GM23338 (cell line): Measurements from ENCODE around the gene CEP192. TPM values are rescaled to one million over a fixed set of nuclear protein-coding genes. Genes with fewer than 3 reads are reported as not detected.

Experiments
- ATAC-seq: fragments of 200-7000 bp; cut with Tn5 transposase; 3 replicates; pipeline ENCODE4 v1.9.1; 2020
- DNase-seq: peaks from one replicate; pipeline ENCODE4 v3.0.0-alpha.2; 2015; ENCODE audit warnings: low spot score
- H2AFZ ChIP-seq: fragments of 200-600 bp; sonication (generic); 2 replicates; pipeline ENCODE4 v1.8.0; 2016; ENCODE audit warnings: antibody characterized with exemption, mild to moderate bottlenecking, moderate library complexity
- H3F3A ChIP-seq: fragments of 200-600 bp; sonication (generic); replicated peaks from 2 replicates; pipeline ENCODE4 v1.8.0; 2017; ENCODE audit warnings: antibody characterized with exemption, mixed run types, low read depth
- H3K27ac ChIP-seq: fragments of 200-600 bp; sonication (generic); 2 replicates; pipeline ENCODE4 v1.6.1; 2016; ENCODE audit warnings: low read depth
- H3K27me3 ChIP-seq: fragments of 200-600 bp; sonication (generic); 2 replicates; pipeline ENCODE4 v1.8.0; 2016; ENCODE audit warnings: mild to moderate bottlenecking, mixed run types, moderate library complexity; ENCODE audit not compliant: insufficient read depth
- H3K36me3 ChIP-seq: fragments of 200-600 bp; sonication (generic); 2 replicates; pipeline ENCODE4 v1.8.0; 2016; ENCODE audit warnings: mild to moderate bottlenecking; ENCODE audit not compliant: insufficient read depth
- H3K4me1 ChIP-seq: fragments of 200-600 bp; sonication (generic); 2 replicates; pipeline ENCODE4 v1.8.0; 2016; ENCODE audit warnings: mild to moderate bottlenecking, moderate library complexity; ENCODE audit not compliant: insufficient read depth
- H3K4me2 ChIP-seq: fragments of 200-600 bp; sonication (generic); 2 replicates; pipeline ENCODE4 v1.7.1; 2017; ENCODE audit warnings: mixed run types
- H3K4me3 ChIP-seq: fragments of 200-600 bp; sonication (generic); 2 replicates; pipeline ENCODE4 v1.6.1; 2016; ENCODE audit warnings: mixed run types
- H3K79me2 ChIP-seq: fragments of 200-600 bp; sonication (generic); replicated peaks from 2 replicates; pipeline ENCODE4 v1.8.0; 2017; ENCODE audit warnings: mild to moderate bottlenecking; ENCODE audit not compliant: insufficient read depth
- H3K9me2 ChIP-seq: fragments of 200-600 bp; sonication (generic); 2 replicates; pipeline ENCODE4 v1.8.0; 2017; ENCODE audit not compliant: insufficient read depth
- H4K20me1 ChIP-seq: fragments of 200-600 bp; sonication (generic); replicated peaks from 2 replicates; pipeline ENCODE4 v1.8.0; 2017; ENCODE audit warnings: mild to moderate bottlenecking; ENCODE audit not compliant: insufficient read depth
- H3K27ac Mint-ChIP-seq: 2 replicates; pipeline ENCODE4 v1.8.0; 2020; ENCODE audit warnings: inconsistent platforms, mild to moderate bottlenecking, moderate library complexity, mixed read lengths
- H3K27me3 Mint-ChIP-seq: 3 replicates; pipeline ENCODE4 v1.8.0; 2022; ENCODE audit warnings: low read depth, mild to moderate bottlenecking, moderate library complexity, mixed read lengths, inconsistent platforms; ENCODE audit not compliant: insufficient read depth, poor library complexity
- H3K36me3 Mint-ChIP-seq: 3 replicates; pipeline ENCODE4 v1.8.0; 2021; ENCODE audit warnings: low read depth, mild to moderate bottlenecking, inconsistent platforms, moderate library complexity, mixed read lengths
- H3K4me1 Mint-ChIP-seq: 3 replicates; pipeline ENCODE4 v1.8.0; 2020; ENCODE audit warnings: mild to moderate bottlenecking, inconsistent platforms, mixed read lengths
- H3K4me3 Mint-ChIP-seq: 3 replicates; pipeline ENCODE4 v1.8.0; 2021; ENCODE audit warnings: moderate library complexity, mild to moderate bottlenecking, inconsistent platforms, mixed read lengths
- H3K9me3 Mint-ChIP-seq: 3 replicates; pipeline ENCODE4 v1.8.0; 2020; ENCODE audit warnings: moderate library complexity, mild to moderate bottlenecking, inconsistent platforms, mixed read lengths
- CREB1 ChIP-seq: fragments of 250-450 bp; sonication (Bioruptor Pico); IDR thresholded peaks from 2 replicates; pipeline ENCODE4 v1.5.0; 2020; ENCODE audit warnings: low read depth, mild to moderate bottlenecking, moderate library complexity
- CTCF ChIP-seq, 2 experiments: fragments of 200-600 bp in 1 of 2; sonication (generic) in 1 of 2; conservative IDR thresholded peaks; 2 replicates each; pipeline versions ENCODE4 v1.5.1 to v1.6.1; 2016 to 2017; ENCODE audit warnings: antibody characterized with exemption in 2 of 2, low read depth in 2 of 2, mild to moderate bottlenecking in 2 of 2, moderate library complexity in 1 of 2
- ETS1 ChIP-seq: IDR thresholded peaks from 2 replicates; pipeline ENCODE4 v1.6.1; 2016; ENCODE audit warnings: antibody characterized with exemption
- EZH2 ChIP-seq: fragments of 200-600 bp; sonication (generic); IDR thresholded peaks from one replicate; pipeline ENCODE4 v1.8.0; 2017; ENCODE audit warnings: antibody characterized with exemption, mild to moderate bottlenecking, low read depth; ENCODE audit not compliant: unreplicated experiment
- EZH2phosphoT487 ChIP-seq: fragments of 200-600 bp; sonication (generic); IDR thresholded peaks from one replicate; pipeline ENCODE4 v1.8.1; 2018; ENCODE audit warnings: antibody characterized with exemption; ENCODE audit not compliant: unreplicated experiment
- POLR2AphosphoS5 ChIP-seq: IDR thresholded peaks from 2 replicates; pipeline ENCODE4 v1.6.1; 2016; ENCODE audit warnings: antibody characterized with exemption, low read depth
- STAT1 ChIP-seq: IDR thresholded peaks from one replicate; pipeline ENCODE4 v1.6.1; 2016; ENCODE audit warnings: antibody characterized with exemption; ENCODE audit not compliant: unreplicated experiment
- ZNF114 ChIP-seq: fragments of 250-450 bp; sonication (Bioruptor Pico); IDR thresholded peaks from 2 replicates; pipeline ENCODE4 v1.5.0; 2020; ENCODE audit warnings: mild to moderate bottlenecking, moderate library complexity
- ZNF331 ChIP-seq: fragments of 250-450 bp; sonication (Bioruptor Pico); IDR thresholded peaks from 2 replicates; pipeline ENCODE4 v1.5.0; 2020; ENCODE audit warnings: low read depth, mild to moderate bottlenecking, moderate library complexity
- polyA plus RNA-seq: library from polyadenylated mRNA; unstranded; fragments of >200 nt; fragmentation: Nextera tagmentation; extraction: Ambion mirVana; gene quantifications from 2 replicates; pipeline ENCODE4 v1.2.1, GENCODE V29; 2016
- total RNA-seq: library from RNA; depleted of rRNA; stranded (reverse); fragments of >200 nt; shearing (Covaris generic); gene quantifications from 2 replicates; pipeline ENCODE4 v1.2.3, GENCODE V29; 2014
- TF ChIP-seq, protein P1 (sequence below): fragments of 250-450 bp; sonication (Bioruptor Pico); IDR thresholded peaks from 2 replicates; pipeline ENCODE4 v1.5.0; 2020; ENCODE audit warnings: mild to moderate bottlenecking, moderate library complexity

Gene CEP192
- total and polyA plus RNA-seq, 2 experiments from 2014 or later: 15.2 to 30.6 TPM

- no peak overlapping the region for H2AFZ ChIP-seq
- Mint-ChIP-seq H3K9me3 (peaks cover 11% of the 10 kb centered on the region; the same call in 2 of the 3 replicates), H3K4me1 (peaks cover 12% of the 10 kb centered on the region; the same call in 2 of the 3 replicates), H3K27ac (no peak overlapping the region), H3K36me3 (peaks cover 11% of the 10 kb centered on the region; the same call in 2 of the 3 replicates), H3K4me3 (no peak overlapping the region), H3K27me3 (peaks cover 23% of the 10 kb centered on the region)
- ATAC-seq: no peak
- TF ChIP-seq STAT1 (no peak), POLR2AphosphoS5 (no peak), EZH2phosphoT487 (no peak), ZNF114 (CRISPR knock-in tag) (no peak), ZNF331 (CRISPR knock-in tag) (no peak), CREB1 (CRISPR knock-in tag) (no peak), CTCF (conservative IDR thresholded peaks at IDR 0.05; ENCODE audit: low read depth in 2 of 2) (no peak), EZH2 (no peak), ETS1 (no peak)
- TF ChIP-seq, protein P1, sequence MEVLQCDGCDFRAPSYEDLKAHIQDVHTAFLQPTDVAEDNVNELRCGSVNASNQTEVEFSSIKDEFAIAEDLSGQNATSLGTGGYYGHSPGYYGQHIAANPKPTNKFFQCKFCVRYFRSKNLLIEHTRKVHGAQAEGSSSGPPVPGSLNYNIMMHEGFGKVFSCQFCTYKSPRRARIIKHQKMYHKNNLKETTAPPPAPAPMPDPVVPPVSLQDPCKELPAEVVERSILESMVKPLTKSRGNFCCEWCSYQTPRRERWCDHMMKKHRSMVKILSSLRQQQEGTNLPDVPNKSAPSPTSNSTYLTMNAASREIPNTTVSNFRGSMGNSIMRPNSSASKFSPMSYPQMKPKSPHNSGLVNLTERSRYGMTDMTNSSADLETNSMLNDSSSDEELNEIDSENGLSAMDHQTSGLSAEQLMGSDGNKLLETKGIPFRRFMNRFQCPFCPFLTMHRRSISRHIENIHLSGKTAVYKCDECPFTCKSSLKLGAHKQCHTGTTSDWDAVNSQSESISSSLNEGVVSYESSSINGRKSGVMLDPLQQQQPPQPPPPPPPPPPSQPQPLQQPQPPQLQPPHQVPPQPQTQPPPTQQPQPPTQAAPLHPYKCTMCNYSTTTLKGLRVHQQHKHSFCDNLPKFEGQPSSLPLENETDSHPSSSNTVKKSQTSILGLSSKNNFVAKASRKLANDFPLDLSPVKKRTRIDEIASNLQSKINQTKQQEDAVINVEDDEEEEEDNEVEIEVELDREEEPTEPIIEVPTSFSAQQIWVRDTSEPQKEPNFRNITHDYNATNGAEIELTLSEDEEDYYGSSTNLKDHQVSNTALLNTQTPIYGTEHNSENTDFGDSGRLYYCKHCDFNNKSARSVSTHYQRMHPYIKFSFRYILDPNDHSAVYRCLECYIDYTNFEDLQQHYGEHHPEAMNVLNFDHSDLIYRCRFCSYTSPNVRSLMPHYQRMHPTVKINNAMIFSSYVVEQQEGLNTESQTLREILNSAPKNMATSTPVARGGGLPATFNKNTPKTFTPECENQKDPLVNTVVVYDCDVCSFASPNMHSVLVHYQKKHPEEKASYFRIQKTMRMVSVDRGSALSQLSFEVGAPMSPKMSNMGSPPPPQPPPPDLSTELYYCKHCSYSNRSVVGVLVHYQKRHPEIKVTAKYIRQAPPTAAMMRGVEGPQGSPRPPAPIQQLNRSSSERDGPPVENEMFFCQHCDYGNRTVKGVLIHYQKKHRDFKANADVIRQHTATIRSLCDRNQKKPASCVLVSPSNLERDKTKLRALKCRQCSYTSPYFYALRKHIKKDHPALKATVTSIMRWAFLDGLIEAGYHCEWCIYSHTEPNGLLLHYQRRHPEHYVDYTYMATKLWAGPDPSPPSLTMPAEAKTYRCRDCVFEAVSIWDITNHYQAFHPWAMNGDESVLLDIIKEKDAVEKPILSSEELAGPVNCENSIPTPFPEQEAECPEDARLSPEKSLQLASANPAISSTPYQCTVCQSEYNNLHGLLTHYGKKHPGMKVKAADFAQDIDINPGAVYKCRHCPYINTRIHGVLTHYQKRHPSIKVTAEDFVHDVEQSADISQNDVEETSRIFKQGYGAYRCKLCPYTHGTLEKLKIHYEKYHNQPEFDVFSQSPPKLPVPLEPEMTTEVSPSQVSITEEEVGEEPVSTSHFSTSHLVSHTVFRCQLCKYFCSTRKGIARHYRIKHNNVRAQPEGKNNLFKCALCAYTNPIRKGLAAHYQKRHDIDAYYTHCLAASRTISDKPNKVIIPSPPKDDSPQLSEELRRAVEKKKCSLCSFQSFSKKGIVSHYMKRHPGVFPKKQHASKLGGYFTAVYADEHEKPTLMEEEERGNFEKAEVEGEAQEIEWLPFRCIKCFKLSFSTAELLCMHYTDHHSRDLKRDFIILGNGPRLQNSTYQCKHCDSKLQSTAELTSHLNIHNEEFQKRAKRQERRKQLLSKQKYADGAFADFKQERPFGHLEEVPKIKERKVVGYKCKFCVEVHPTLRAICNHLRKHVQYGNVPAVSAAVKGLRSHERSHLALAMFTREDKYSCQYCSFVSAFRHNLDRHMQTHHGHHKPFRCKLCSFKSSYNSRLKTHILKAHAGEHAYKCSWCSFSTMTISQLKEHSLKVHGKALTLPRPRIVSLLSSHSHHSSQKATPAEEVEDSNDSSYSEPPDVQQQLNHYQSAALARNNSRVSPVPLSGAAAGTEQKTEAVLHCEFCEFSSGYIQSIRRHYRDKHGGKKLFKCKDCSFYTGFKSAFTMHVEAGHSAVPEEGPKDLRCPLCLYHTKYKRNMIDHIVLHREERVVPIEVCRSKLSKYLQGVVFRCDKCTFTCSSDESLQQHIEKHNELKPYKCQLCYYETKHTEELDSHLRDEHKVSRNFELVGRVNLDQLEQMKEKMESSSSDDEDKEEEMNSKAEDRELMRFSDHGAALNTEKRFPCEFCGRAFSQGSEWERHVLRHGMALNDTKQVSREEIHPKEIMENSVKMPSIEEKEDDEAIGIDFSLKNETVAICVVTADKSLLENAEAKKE (CRISPR knock-in tag): no peak
- H3K4me3 ChIP-seq: no peak overlapping the region
- no peak for DNase-seq
- no peak overlapping the region for H3K27ac ChIP-seq
- H3K79me2 ChIP-seq: peaks cover 12% of the 10 kb centered on the region
- 0 out of 2 replicates have a peak, but pooled peaks cover 3% of the 10 kb centered on the region for H3K9me2 ChIP-seq
- 0 out of 2 replicates have a peak, but pooled peaks cover 2% of the 10 kb centered on the region for H4K20me1 ChIP-seq
- peaks cover 5% of the 10 kb centered on the region; the same call in 1 of the 2 replicates for H3K4me1 ChIP-seq
- no peaks in the 10 kb centered on the region for H3K36me3 ChIP-seq
- no peaks in the 10 kb centered on the region for H3K27me3 ChIP-seq
- H3F3A ChIP-seq: peaks cover 12% of the 10 kb centered on the region; the same call in 1 of the 2 replicates
- no peak overlapping the region for H3K4me2 ChIP-seq
Measured at GRCh38 chr18:12944709-12945108, 46.5 kb upstream of the CEP192 start.
